Mesendoderm (in vitro differentiated cells): Measurements from ENCODE around the gene CDH23.

Source experiments
- DNase-seq: peaks from one replicate; pipeline ENCODE4 v3.0.0; 2013
- H2AK5ac ChIP-seq: 2 replicates; pipeline ENCODE4 v1.6.1; 2013; ENCODE audit warnings: low read length, inconsistent platforms
- H2BK120ac ChIP-seq: 2 replicates; pipeline ENCODE4 v1.6.1; 2013; ENCODE audit warnings: low read depth, mild to moderate bottlenecking, low read length, moderate library complexity, mixed read lengths
- H2BK15ac ChIP-seq: replicated peaks from 2 replicates; pipeline ENCODE4 v1.6.1; 2013; ENCODE audit warnings: low read depth, mild to moderate bottlenecking, moderate library complexity
- H2BK5ac ChIP-seq: 2 replicates; pipeline ENCODE4 v1.6.1; 2013; ENCODE audit warnings: low read length, inconsistent platforms
- H3K18ac ChIP-seq: 2 replicates; pipeline ENCODE4 v1.6.1; 2013; ENCODE audit warnings: mild to moderate bottlenecking, low read length, mixed read lengths
- H3K23ac ChIP-seq: one replicate; pipeline ENCODE4 v1.6.1; 2013; ENCODE audit warnings: low read length
- H3K27ac ChIP-seq: 2 replicates; pipeline ENCODE4 v1.5.1; 2013; ENCODE audit warnings: low read depth, mild to moderate bottlenecking, inconsistent platforms, low read length, moderate library complexity
- H3K27me3 ChIP-seq: 2 replicates; pipeline ENCODE4 v1.6.1; 2013; ENCODE audit warnings: low read length, control low read depth, mild to moderate bottlenecking, inconsistent platforms; ENCODE audit not compliant: insufficient read depth, poor library complexity
- H3K36me3 ChIP-seq: 2 replicates; pipeline ENCODE4 v1.6.1; 2013; ENCODE audit warnings: low read length, inconsistent platforms; ENCODE audit not compliant: control insufficient read depth, insufficient read depth
- H3K4ac ChIP-seq: one replicate; pipeline ENCODE4 v1.6.1; 2013; ENCODE audit warnings: low read depth, mild to moderate bottlenecking, low read length, moderate library complexity
- H3K4me1 ChIP-seq: 2 replicates; pipeline ENCODE4 v1.6.1; 2013; ENCODE audit warnings: low read depth, low read length, inconsistent platforms; ENCODE audit not compliant: control insufficient read depth
- H3K4me2 ChIP-seq: 2 replicates; pipeline ENCODE4 v1.6.1; 2013; ENCODE audit warnings: low read length
- H3K4me3 ChIP-seq: 2 replicates; pipeline ENCODE4 v1.5.1; 2013; ENCODE audit warnings: mild to moderate bottlenecking, low read length
- H3K56ac ChIP-seq: one replicate; pipeline ENCODE4 v1.6.1; 2013; ENCODE audit warnings: low read length
- H3K79me1 ChIP-seq: 2 replicates; pipeline ENCODE4 v1.6.1; 2013; ENCODE audit warnings: low read length, inconsistent platforms
- H3K79me2 ChIP-seq: 2 replicates; pipeline ENCODE4 v1.6.1; 2013; ENCODE audit warnings: mild to moderate bottlenecking, low read length; ENCODE audit not compliant: control insufficient read depth, insufficient read depth
- H3K9ac ChIP-seq: 2 replicates; pipeline ENCODE4 v1.6.1; 2013; ENCODE audit warnings: low read length, inconsistent platforms
- H4K5ac ChIP-seq: one replicate; pipeline ENCODE4 v1.6.1; 2013; ENCODE audit warnings: low read length
- H4K8ac ChIP-seq: one replicate; pipeline ENCODE4 v1.6.1; 2013; ENCODE audit warnings: low read depth, mild to moderate bottlenecking, control low read depth, low read length, moderate library complexity
- WGBS: extraction: QIAGEN DNeasy Blood & Tissue Kit; methylation state at CpG from one replicate; pipeline ENCODE4 v1.1.7; 2013; ENCODE audit warnings: low lambda C conversion rate, missing lambda C conversion rate; ENCODE audit not compliant: insufficient coverage; ENCODE audit errors: extremely low coverage; 5-methylcytosine and 5-hydroxymethylcytosine counted together

CDH23 gene

DNA sequence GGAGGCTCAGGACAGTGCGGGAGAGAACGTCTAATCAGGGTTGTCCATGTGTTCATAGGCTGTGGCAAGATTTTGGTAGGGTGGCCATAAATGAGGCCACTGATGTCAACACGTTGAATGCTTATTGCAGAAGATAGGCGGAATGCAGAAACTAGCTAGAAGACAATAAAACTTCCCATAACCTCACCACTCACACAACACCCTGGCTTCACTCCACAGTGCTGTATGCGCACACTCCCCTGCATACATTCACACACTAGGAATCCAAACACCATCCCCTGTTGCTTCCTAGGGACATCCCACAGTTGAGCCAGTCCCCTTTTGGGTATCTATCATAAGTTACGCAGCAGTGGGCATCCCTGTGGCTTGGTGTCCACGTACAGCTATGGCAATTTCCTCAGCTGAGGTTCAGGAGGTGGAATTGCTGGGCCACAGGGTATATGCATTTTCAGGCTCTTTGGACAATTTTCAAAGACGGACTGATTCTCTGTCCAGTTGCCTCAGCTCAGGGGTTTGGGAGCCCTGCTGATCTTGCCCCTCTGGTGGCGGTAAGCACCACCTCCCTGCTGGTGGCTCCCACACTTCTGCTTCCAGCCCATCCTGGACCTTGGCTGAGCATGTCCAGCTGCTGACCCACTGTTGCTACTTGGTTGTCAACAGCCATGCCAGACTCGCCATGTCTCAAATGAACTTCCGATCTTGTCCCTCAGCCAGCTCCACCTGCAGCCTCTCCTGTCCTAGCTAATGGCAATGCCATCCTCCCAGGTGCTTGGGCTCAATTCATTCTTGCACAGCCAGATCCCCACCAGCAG is 36.4 kb downstream of the CDH23 start:
- Histone ChIP-seq H2BK5ac (no peak overlapping the region), H4K8ac (no peak overlapping the region), H2BK120ac (no peak overlapping the region), H3K4me1 (no peaks in the 10 kb centered on the region), H3K23ac (no peak overlapping the region), H2AK5ac (no peak overlapping the region), H3K4ac (no peak overlapping the region), H3K27me3 (no peaks in the 10 kb centered on the region), H3K56ac (no peak overlapping the region), H3K4me3 (no peak overlapping the region), H3K9ac (no peak overlapping the region), H3K27ac (no peak overlapping the region), H4K5ac (no peak overlapping the region), H2BK15ac (no peak overlapping the region), H3K4me2 (no peak overlapping the region), H3K36me3 (no peaks in the 10 kb centered on the region), H3K79me2 (no peaks in the 10 kb centered on the region), H3K18ac (no peak overlapping the region), H3K79me1 (no peaks in the 10 kb centered on the region)
- no peak for DNase-seq
- WGBS: no CpG with 5 or more reads among the region's 11 CpGs

GRCh38 chr10:71433768-71434744 is 37.3 kb downstream of the CDH23 start:
- H3K27ac ChIP-seq: no peak overlapping the region
- H3K79me1 ChIP-seq: no peaks in the 10 kb centered on the region
- H3K27me3 ChIP-seq: no peaks in the 10 kb centered on the region
- no peak overlapping the region for H2BK120ac ChIP-seq
- no peaks in the 10 kb centered on the region for H3K4me1 ChIP-seq
- H2BK15ac ChIP-seq: no peak overlapping the region
- H2BK5ac ChIP-seq: no peak overlapping the region
- no peak overlapping the region for H3K4me3 ChIP-seq
- no peak overlapping the region for H4K8ac ChIP-seq
- H3K36me3 ChIP-seq: no peaks in the 10 kb centered on the region
- no peaks in the 10 kb centered on the region for H3K79me2 ChIP-seq
- no peak overlapping the region for H3K23ac ChIP-seq
- no peak overlapping the region for H3K18ac ChIP-seq
- no peak overlapping the region for H4K5ac ChIP-seq
- no peak overlapping the region for H3K9ac ChIP-seq
- WGBS: no CpG with 5 or more reads among the region's 10 CpGs
- no peak for DNase-seq
- no peak overlapping the region for H3K4ac ChIP-seq
- no peak overlapping the region for H3K56ac ChIP-seq
- no peak overlapping the region for H2AK5ac ChIP-seq
- no peak overlapping the region for H3K4me2 ChIP-seq

DNA sequence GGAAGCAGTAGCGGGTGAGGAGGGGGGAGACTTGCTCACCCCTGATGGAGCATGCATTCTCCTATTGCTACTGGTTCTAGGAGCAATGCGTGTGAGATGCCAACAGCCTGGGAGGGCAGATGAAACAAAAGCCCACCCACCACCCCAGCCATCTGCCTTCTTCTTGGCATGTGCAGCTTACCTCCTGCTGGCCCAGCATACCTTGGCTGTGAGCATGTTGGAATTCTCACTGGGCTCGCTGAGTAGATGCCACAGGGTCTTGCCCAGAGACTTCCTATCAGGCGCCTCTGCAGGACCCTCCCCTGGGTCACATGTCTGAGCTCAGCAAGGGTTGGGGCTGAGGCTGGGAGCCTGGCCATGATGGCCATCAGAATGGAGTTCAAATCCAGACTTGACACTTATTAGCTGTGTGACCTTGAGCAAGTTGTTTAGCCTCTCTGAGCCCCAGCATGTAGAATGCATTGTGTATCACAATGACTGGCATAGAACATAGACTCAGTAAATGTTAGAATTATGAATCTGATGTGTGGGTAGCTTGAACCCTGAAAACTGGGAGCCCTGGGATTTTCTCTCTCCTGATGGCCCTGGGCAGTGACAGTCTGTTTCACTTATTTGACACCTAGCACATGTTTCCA is 38.2 kb downstream of the CDH23 start:
- DNase-seq: peak; percentile 21
- H2BK120ac ChIP-seq: no peak overlapping the region
- H4K5ac ChIP-seq: no peak overlapping the region
- no CpG with 5 or more reads among the region's 4 CpGs for WGBS
- H3K18ac ChIP-seq: no peak overlapping the region
- H3K4me3 ChIP-seq: no peak overlapping the region
- H3K79me2 ChIP-seq: no peaks in the 10 kb centered on the region
- H2AK5ac ChIP-seq: no peak overlapping the region
- H3K4me1 ChIP-seq: no peaks in the 10 kb centered on the region
- H3K4ac ChIP-seq: no peak overlapping the region
- H2BK15ac ChIP-seq: no peak overlapping the region
- no peaks in the 10 kb centered on the region for H3K27me3 ChIP-seq
- H2BK5ac ChIP-seq: no peak overlapping the region
- no peaks in the 10 kb centered on the region for H3K36me3 ChIP-seq
- no peak overlapping the region for H3K9ac ChIP-seq
- H3K56ac ChIP-seq: no peak overlapping the region
- H3K79me1 ChIP-seq: no peaks in the 10 kb centered on the region
- H4K8ac ChIP-seq: no peak overlapping the region
- no peak overlapping the region for H3K27ac ChIP-seq
- no peak overlapping the region for H3K23ac ChIP-seq
- no peak overlapping the region for H3K4me2 ChIP-seq

DNA sequence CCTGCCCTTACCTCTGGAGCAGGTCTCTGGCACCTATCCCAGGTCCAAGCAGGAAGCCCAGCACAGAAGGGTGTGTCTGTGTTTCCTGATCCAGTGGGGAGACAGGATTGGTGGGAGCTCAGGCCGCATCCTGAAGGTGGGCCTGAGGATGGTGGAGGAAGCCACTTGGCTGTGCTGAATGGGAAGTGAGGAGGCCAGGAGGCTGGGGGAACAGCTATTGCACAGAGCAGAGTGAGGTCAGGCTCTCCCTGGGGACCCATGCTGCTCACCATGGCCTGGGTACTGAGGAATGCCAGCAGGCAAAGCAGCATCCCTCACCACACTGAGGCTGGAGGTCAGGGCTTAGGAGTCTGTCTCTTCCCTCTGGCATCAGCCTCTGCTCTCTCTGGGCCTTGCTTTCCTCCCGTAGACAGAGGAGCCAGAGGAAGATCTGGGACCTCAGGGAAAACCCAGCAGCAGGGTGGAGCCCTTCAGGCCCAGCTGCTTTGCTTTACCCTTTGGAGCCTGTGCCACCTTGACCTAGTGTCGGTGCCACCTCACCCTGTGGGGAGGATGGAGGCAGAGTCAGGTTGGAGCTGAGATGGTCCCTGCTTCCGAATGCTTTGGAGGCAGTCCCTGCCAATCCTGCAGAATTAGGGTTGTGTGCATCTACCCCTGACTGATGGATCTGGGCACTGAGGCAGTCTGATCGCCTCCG is 39.0 kb downstream of the CDH23 start:
- Histone ChIP-seq H3K23ac (no peak overlapping the region), H3K4me3 (no peak overlapping the region), H3K27ac (no peak overlapping the region), H3K27me3 (no peaks in the 10 kb centered on the region), H3K4ac (no peak overlapping the region), H3K4me2 (no peak overlapping the region), H2BK15ac (no peak overlapping the region), H3K56ac (no peak overlapping the region), H3K36me3 (no peaks in the 10 kb centered on the region), H4K8ac (no peak overlapping the region), H3K79me2 (no peaks in the 10 kb centered on the region), H3K18ac (no peak overlapping the region), H3K4me1 (no peaks in the 10 kb centered on the region), H2BK120ac (no peak overlapping the region), H2AK5ac (no peak overlapping the region), H3K79me1 (no peaks in the 10 kb centered on the region), H4K5ac (no peak overlapping the region), H2BK5ac (no peak overlapping the region), H3K9ac (no peak overlapping the region)
- no peak for DNase-seq
- no CpG with 5 or more reads among the region's 6 CpGs for WGBS

GRCh38 chr10:71436268-71437125 is 39.8 kb downstream of the CDH23 start:
- Histone ChIP-seq H3K4me3 (no peak overlapping the region), H3K18ac (no peak overlapping the region), H2BK5ac (no peak overlapping the region), H3K36me3 (no peaks in the 10 kb centered on the region), H2BK15ac (no peak overlapping the region), H3K4ac (no peak overlapping the region), H3K27ac (no peak overlapping the region), H3K4me2 (no peak overlapping the region), H2AK5ac (no peak overlapping the region), H3K27me3 (no peaks in the 10 kb centered on the region), H3K4me1 (no peaks in the 10 kb centered on the region), H4K5ac (no peak overlapping the region), H3K79me2 (no peaks in the 10 kb centered on the region), H3K9ac (no peak overlapping the region), H2BK120ac (no peak overlapping the region), H4K8ac (no peak overlapping the region), H3K23ac (no peak overlapping the region), H3K79me1 (no peaks in the 10 kb centered on the region), H3K56ac (no peak overlapping the region)
- DNase-seq: no peak
- no CpG with 5 or more reads among the region's 11 CpGs for WGBS
